Activated T-cell treated with anti-CD3 and anti-CD28 coated beads, Interleukin-2, amount 50 U/mL, for 4 hours (primary cell): ENCODE measurements around the gene ANTXR1. TPM values are rescaled to one million over a fixed set of nuclear protein-coding genes. Genes with fewer than 3 reads are reported as not detected.

ENCODE experiments used
- ATAC-seq, 2 donors: fragments of 200-7000 bp; cut with Tn5 transposase; one replicate each; pipeline ENCODE4 v1.10.0; 2021
- DNase-seq: peaks from one replicate; pipeline ENCODE4 v3.0.0-alpha.2; 2020
- H3K27me3 Mint-ChIP-seq: one replicate; pipeline ENCODE4 v1.8.0; 2021; ENCODE audit warnings: low read depth, mixed read lengths
- H3K36me3 Mint-ChIP-seq: one replicate; pipeline ENCODE4 v1.8.0; 2022; ENCODE audit warnings: mixed read lengths; ENCODE audit not compliant: insufficient read depth
- H3K4me1 Mint-ChIP-seq: one replicate; pipeline ENCODE4 v1.8.0; 2021; ENCODE audit warnings: low read depth, mixed read lengths
- H3K4me3 Mint-ChIP-seq: one replicate; pipeline ENCODE4 v1.8.0; 2021; ENCODE audit warnings: mild to moderate bottlenecking, moderate library complexity, mixed read lengths
- H3K9me3 Mint-ChIP-seq: one replicate; pipeline ENCODE4 v1.8.0; 2021; ENCODE audit warnings: mixed read lengths
- total RNA-seq, 3 donors: library from RNA; stranded (reverse); gene quantifications; one replicate each; pipeline ENCODE4 v1.2.1, GENCODE V29; 2021

Gene ANTXR1
- total RNA-seq, 3 donors from 2014 or later, result 0.40 to 0.79 (median 0.43) TPM

DNA sequence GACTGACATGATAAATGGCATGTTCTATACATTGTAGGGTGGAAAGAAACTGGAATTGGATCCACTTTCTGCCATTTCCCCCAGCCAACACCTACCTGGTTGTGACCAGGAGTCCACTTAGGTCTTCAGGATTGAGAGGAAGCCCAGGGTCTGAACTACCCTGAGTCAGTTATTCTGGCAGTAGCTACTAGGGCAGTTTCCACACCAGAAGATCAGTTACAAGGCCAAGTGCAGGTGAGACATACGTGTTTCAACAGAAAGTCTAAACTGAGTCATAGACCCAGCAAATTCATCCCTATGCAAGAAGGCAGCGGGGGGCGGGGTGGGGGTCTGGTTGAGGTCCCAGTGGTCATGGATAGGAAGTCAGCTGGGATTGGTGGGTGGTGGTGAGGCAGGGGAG lies 21.9 kb downstream of the ANTXR1 start:
- H3K9me3 Mint-ChIP-seq, result no peaks in the 10 kb centered on the region
- ATAC-seq (no peak), DNase-seq (no peak)
- no peak overlapping the region for H3K4me3 Mint-ChIP-seq
- H3K4me1 Mint-ChIP-seq, result no peaks in the 10 kb centered on the region
- H3K36me3 Mint-ChIP-seq, result no peaks in the 10 kb centered on the region
- peaks cover 27% of the 10 kb centered on the region for H3K27me3 Mint-ChIP-seq

- no peaks in the 10 kb centered on the region for H3K36me3 Mint-ChIP-seq
- H3K4me3 Mint-ChIP-seq, result no peak overlapping the region
- peaks cover 24% of the 10 kb centered on the region for H3K27me3 Mint-ChIP-seq
- H3K4me1 Mint-ChIP-seq, result no peaks in the 10 kb centered on the region
- DNase-seq (no peak), ATAC-seq (no peak)
- H3K9me3 Mint-ChIP-seq, result no peaks in the 10 kb centered on the region
These were observed 23.9 kb downstream of the ANTXR1 start for GRCh38 chr2:69036926-69037325.

DNA sequence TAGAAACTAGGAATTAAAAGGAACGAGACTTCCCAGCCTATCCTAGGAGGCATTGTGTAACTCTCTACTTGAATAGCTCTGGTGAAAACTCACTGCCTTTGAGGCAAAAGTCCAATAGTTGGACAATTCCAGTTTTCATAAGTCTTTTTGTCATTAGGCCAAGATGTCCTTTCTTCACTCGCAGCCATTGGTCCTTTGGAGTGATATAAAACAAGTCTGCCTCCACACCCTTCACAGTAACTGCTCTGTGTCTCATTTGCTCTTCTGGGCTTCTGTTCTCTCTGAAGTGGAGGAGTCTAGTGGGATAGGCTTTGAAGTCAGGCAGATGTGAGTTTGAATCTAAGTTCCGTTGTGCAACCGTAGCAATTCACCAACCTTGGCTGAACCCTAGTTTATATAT lies 28.2 kb downstream of the ANTXR1 start:
- no peak for DNase-seq
- Mint-ChIP-seq H3K4me3 (no peak overlapping the region), H3K36me3 (no peaks in the 10 kb centered on the region), H3K9me3 (no peaks in the 10 kb centered on the region), H3K27me3 (peaks cover 28% of the 10 kb centered on the region), H3K4me1 (no peaks in the 10 kb centered on the region)
- ATAC-seq, result no peak

DNA sequence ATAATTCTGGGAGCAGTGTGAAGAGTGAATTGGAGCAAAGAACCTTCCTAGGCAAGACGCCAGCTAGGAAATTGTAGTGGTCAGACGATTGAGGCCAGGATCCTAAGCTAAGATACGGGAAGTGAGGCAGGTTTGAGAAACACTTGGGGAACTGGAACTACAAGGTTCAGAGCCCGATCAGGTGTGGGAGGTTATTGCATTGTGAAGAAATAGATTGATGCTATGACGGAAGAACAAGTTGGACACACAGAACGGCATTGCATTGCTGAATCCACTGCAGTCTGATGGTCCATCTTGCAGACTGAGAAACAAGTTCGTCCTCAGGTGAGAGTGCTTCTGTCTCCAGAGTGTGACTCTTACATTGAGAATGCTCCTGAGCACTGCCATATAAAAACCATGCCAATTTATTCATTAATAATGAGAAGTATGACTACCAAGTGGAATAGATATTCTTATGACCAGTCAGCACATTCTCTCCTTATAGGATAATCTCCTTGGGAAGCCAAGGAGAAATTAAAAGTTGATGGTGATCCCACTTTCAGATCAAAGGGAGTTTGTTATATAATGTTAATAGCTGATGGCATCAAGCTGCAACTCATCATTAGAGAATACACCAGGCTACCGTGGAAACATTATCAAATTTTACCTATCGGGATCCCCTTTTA lies 30.9 kb downstream of the ANTXR1 start:
- DNase-seq (no peak), ATAC-seq (no peak)
- Mint-ChIP-seq H3K4me3 (no peak overlapping the region), H3K4me1 (no peaks in the 10 kb centered on the region), H3K9me3 (no peaks in the 10 kb centered on the region), H3K27me3 (peaks cover 17% of the 10 kb centered on the region), H3K36me3 (no peaks in the 10 kb centered on the region)

DNA sequence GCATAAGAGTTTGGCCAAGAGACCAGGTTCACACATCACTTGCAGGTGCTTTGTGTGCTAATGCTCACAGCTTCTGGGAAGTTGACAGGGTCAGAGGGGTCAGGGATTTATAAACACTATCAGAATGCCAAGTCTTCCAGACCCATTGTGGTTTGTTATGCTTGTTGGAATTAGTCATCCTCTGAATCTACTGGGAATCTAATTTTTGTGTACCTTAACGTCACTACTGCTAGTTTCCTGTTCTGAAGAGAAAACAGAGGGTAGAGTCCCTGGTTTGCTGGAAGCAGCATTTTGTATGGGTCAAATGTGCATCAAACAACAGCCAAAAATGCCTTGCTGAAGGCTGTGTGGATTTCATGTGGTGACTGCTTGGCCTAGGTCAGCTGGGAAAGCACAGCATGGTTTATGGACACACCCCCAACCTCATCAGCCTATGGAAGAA lies 33.3 kb downstream of the ANTXR1 start:
- DNase-seq, result no peak
- no peak for ATAC-seq
- H3K4me1 Mint-ChIP-seq, result no peaks in the 10 kb centered on the region
- peaks cover 13% of the 10 kb centered on the region for H3K27me3 Mint-ChIP-seq
- no peaks in the 10 kb centered on the region for H3K36me3 Mint-ChIP-seq
- H3K9me3 Mint-ChIP-seq, result no peaks in the 10 kb centered on the region
- no peak overlapping the region for H3K4me3 Mint-ChIP-seq

GRCh38 chr2:69047625-69048145 lies 34.7 kb downstream of the ANTXR1 start:
- H3K4me3 Mint-ChIP-seq, result no peak overlapping the region
- H3K36me3 Mint-ChIP-seq, result no peaks in the 10 kb centered on the region
- no peak for ATAC-seq
- peaks cover 10% of the 10 kb centered on the region for H3K27me3 Mint-ChIP-seq
- no peak for DNase-seq
- H3K9me3 Mint-ChIP-seq, result no peaks in the 10 kb centered on the region
- H3K4me1 Mint-ChIP-seq, result no peaks in the 10 kb centered on the region

DNA sequence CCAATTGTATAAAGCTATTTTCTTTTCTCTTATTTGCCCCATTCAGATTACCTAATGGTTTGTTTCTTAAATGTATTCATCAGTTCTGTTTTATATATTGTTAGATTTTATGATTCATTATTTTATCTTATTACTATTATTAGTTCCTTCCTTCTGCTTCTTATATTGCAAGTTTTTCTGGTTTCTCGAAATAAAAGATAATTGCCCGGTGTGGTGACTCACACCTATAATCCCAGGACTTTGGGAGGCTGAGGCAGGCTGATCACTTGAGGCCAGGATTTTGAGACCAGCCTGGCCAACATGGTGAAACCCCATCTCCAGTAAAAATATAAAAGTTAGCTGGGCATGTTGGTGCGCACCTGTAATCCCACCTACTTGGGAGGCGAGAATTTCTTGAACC lies 37.8 kb downstream of the ANTXR1 start:
- no peak for ATAC-seq
- Mint-ChIP-seq H3K27me3 (peaks cover 26% of the 10 kb centered on the region), H3K4me1 (no peaks in the 10 kb centered on the region), H3K4me3 (no peak overlapping the region), H3K9me3 (no peaks in the 10 kb centered on the region), H3K36me3 (no peaks in the 10 kb centered on the region)
- DNase-seq, result no peak

DNA sequence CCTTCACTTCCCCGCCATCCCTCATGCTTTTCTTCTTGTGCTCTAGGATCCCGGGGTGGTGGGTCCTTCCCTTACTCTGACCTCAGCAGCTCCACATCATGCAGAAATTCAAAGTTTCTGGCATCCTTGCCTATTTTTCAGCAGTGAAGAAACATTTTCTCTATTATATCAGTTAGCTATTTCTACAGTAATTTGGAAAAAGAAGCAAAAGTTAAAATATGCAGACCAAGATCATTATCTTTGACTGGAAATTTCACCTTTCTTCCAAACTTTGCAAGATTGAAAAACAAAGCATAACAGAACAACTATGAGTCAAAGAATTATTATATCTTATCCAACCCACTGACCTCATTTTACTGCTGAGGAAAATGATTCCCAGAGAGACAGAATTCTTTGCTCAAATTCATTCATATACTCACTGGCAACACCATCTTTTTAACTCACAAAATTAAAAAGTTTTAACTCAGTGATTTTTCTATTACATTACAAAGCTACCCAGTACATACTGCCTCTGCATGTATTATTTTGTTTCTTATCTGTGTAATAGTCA lies 40.5 kb downstream of the ANTXR1 start:
- DNase-seq, result no peak
- H3K4me1 Mint-ChIP-seq, result no peaks in the 10 kb centered on the region
- no peak overlapping the region for H3K4me3 Mint-ChIP-seq
- ATAC-seq, result no peak
- peaks cover 45% of the 10 kb centered on the region for H3K27me3 Mint-ChIP-seq
- H3K9me3 Mint-ChIP-seq, result no peaks in the 10 kb centered on the region
- no peaks in the 10 kb centered on the region for H3K36me3 Mint-ChIP-seq

DNA sequence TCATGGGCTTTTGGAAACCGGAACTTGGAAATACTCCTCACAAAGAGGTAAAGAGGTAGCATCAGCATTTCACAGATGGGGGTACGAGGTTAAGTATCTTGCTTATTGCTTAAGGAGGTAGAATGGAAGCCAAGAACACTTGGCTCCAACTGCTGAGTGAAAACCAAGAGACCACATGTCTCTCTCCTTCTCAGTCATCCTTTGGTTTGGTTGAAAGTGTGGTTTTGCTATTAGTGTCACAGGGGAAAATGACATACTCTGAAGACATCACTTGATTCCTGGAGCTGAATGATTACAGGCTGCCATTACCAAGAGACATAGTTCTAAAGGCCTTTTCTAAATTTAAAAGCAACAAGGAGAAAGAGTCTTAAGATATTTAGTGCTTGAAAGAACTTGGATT lies 41.5 kb downstream of the ANTXR1 start:
- peak; percentile 86 to 92 for ATAC-seq
- DNase-seq, result no peak

GRCh38 chr2:69055688-69056470 lies 42.9 kb downstream of the ANTXR1 start:
- H3K27me3 Mint-ChIP-seq, result peaks cover 48% of the 10 kb centered on the region
- no peak overlapping the region for H3K4me3 Mint-ChIP-seq
- no peaks in the 10 kb centered on the region for H3K36me3 Mint-ChIP-seq
- no peaks in the 10 kb centered on the region for H3K4me1 Mint-ChIP-seq
- no peaks in the 10 kb centered on the region for H3K9me3 Mint-ChIP-seq
- ATAC-seq, result no peak
- no peak for DNase-seq

More for the DNA sequence above, 41.5 kb downstream of the ANTXR1 start:
- Mint-ChIP-seq H3K27me3 (peaks cover 52% of the 10 kb centered on the region), H3K4me1 (no peaks in the 10 kb centered on the region), H3K36me3 (no peaks in the 10 kb centered on the region), H3K4me3 (no peak overlapping the region), H3K9me3 (no peaks in the 10 kb centered on the region)

- Mint-ChIP-seq H3K36me3 (no peaks in the 10 kb centered on the region), H3K27me3 (peaks cover 63% of the 10 kb centered on the region), H3K4me1 (no peaks in the 10 kb centered on the region), H3K4me3 (no peak overlapping the region), H3K9me3 (no peaks in the 10 kb centered on the region)
- ATAC-seq, result no peak
- DNase-seq, result no peak
These were observed 44.7 kb downstream of the ANTXR1 start for GRCh38 chr2:69057660-69058059.

- Mint-ChIP-seq H3K27me3 (peaks cover 54% of the 10 kb centered on the region), H3K9me3 (peaks cover 10% of the 10 kb centered on the region), H3K36me3 (no peaks in the 10 kb centered on the region), H3K4me1 (no peaks in the 10 kb centered on the region), H3K4me3 (no peak overlapping the region)
- ATAC-seq (no peak), DNase-seq (no peak)
These were observed 46.8 kb downstream of the ANTXR1 start for GRCh38 chr2:69059731-69060290.

- DNase-seq (no peak), ATAC-seq (no peak)
- Mint-ChIP-seq H3K36me3 (no peaks in the 10 kb centered on the region), H3K4me3 (no peak overlapping the region), H3K4me1 (no peaks in the 10 kb centered on the region), H3K27me3 (peaks cover 47% of the 10 kb centered on the region), H3K9me3 (peaks cover 10% of the 10 kb centered on the region)
These were observed 48.0 kb downstream of the ANTXR1 start for GRCh38 chr2:69060938-69061501.

DNA sequence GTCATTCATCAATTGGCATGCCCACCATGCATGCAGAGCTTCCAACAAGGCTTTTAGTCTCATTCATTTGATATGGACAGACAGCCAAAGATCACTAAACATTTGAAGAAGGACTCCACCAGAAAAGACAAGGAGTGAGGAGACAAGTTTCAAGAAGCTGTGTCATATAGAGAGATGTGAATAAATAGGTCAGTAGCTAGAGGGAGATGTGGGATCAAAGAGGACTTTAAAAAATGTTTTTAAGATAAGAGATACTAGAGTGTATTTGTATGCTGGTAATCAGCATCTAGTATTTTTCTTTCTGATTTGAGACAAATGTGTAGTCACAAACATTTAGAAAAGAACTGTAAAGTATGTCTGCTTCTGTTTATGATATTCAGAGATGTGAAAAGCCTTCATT lies 48.5 kb downstream of the ANTXR1 start:
- Mint-ChIP-seq H3K4me3 (no peak overlapping the region), H3K4me1 (no peaks in the 10 kb centered on the region), H3K27me3 (peaks cover 44% of the 10 kb centered on the region), H3K36me3 (no peaks in the 10 kb centered on the region), H3K9me3 (peaks cover 10% of the 10 kb centered on the region)
- DNase-seq (no peak), ATAC-seq (no peak)
